HUES48 (cell line): ENCODE measurements around the gene FNDC3B.

ENCODE experiments used
- H3K27ac ChIP-seq: one replicate; pipeline ENCODE4 v1.7.0; 2013; ENCODE audit warnings: low read depth, low read length, inconsistent platforms
- H3K27me3 ChIP-seq: 2 replicates; pipeline ENCODE4 v1.6.1; 2013; ENCODE audit warnings: mild to moderate bottlenecking, low read length; ENCODE audit not compliant: control insufficient read depth, insufficient read depth
- H3K36me3 ChIP-seq: 2 replicates; pipeline ENCODE4 v1.6.1; 2013; ENCODE audit warnings: low read length; ENCODE audit not compliant: control insufficient read depth, insufficient read depth
- H3K4me1 ChIP-seq: 2 replicates; pipeline ENCODE4 v1.6.1; 2013; ENCODE audit warnings: mild to moderate bottlenecking, low read length; ENCODE audit not compliant: control insufficient read depth, insufficient read depth
- H3K4me3 ChIP-seq: 2 replicates; pipeline ENCODE4 v1.5.1; 2013; ENCODE audit warnings: mild to moderate bottlenecking, low read depth, low read length
- H3K9ac ChIP-seq: 2 replicates; pipeline ENCODE4 v1.6.1; 2013; ENCODE audit warnings: mild to moderate bottlenecking, low read depth, low read length, moderate library complexity
- H3K9me3 ChIP-seq: 2 replicates; pipeline ENCODE4 v1.6.1; 2013; ENCODE audit warnings: low read length; ENCODE audit not compliant: control insufficient read depth, insufficient read depth

The FNDC3B gene

GRCh38 chr3:172129850-172130716 is 90.7 kb downstream of the FNDC3B start:
- no peaks in the 10 kb centered on the region for H3K36me3 ChIP-seq
- H3K9me3 ChIP-seq: no peaks in the 10 kb centered on the region
- H3K4me3 ChIP-seq: no peak overlapping the region
- peaks cover 47% of the 10 kb centered on the region for H3K4me1 ChIP-seq
- no peaks in the 10 kb centered on the region for H3K27me3 ChIP-seq
- H3K27ac ChIP-seq: no peak overlapping the region
- H3K9ac ChIP-seq: no peak overlapping the region

DNA sequence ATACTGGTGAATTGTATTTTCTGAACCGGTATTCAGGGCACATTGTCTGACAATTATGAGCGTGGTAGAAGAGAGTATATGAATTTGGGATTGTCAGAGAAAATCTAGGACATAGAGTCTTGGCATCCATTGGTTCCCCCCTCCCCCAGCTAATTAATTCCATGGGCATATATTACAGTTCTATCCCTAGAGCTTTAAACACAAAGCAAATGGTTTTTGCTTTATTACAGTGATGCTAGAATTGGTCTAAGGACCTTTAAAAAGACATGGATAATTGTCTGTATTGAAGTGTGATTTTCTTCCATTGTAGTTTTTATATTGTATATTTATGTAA is 91.3 kb downstream of the FNDC3B start:
- Histone ChIP-seq H3K27me3 (no peaks in the 10 kb centered on the region), H3K36me3 (no peaks in the 10 kb centered on the region), H3K27ac (no peak overlapping the region), H3K4me1 (peaks cover 47% of the 10 kb centered on the region), H3K9me3 (no peaks in the 10 kb centered on the region), H3K9ac (no peak overlapping the region), H3K4me3 (no peak overlapping the region)

DNA sequence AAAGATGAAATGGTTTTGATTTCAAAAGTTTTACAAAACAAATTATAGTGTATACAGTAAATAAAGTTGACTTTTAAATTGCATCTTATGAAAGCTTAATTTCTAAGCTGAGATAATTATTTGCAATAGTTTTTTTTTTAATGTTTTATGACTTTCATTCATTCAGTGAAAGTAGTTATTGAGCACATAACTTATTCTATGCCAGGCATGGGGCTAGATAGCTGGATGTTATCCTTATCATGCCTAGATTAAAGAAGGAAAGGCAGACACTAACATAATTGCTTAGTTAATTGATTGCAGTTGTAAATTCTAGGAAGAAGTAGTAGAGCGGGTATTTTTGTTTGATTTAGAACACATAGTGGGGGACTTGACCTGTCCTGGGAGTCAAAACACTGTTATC is 92.4 kb downstream of the FNDC3B start:
- peaks cover 45% of the 10 kb centered on the region for H3K4me1 ChIP-seq
- H3K9me3 ChIP-seq: no peaks in the 10 kb centered on the region
- H3K9ac ChIP-seq: no peak overlapping the region
- no peak overlapping the region for H3K27ac ChIP-seq
- no peaks in the 10 kb centered on the region for H3K36me3 ChIP-seq
- H3K4me3 ChIP-seq: no peak overlapping the region
- H3K27me3 ChIP-seq: no peaks in the 10 kb centered on the region

DNA sequence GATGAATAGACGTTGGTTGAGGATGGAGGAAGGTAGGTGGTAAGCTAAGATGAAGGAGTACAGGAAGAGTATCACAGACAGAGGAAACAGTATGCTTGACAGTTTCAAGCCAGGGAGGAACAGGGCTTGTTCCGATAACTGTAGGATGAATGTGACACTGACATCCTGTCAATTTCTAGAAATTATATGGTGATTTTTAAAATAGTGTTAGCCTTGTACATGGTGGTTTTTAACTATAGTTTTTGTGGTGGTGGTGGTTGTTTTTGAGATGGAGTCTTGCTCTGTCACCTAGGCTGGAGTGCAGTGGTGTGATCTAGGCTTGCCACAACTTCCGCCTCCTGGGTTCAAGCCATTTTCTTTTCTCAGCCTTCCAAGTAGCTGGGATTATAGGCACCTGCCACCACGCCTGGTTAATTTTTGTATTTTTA is 92.8 kb downstream of the FNDC3B start:
- Histone ChIP-seq H3K4me1 (peaks cover 44% of the 10 kb centered on the region), H3K27ac (no peak overlapping the region), H3K27me3 (no peaks in the 10 kb centered on the region), H3K36me3 (no peaks in the 10 kb centered on the region), H3K9ac (no peak overlapping the region), H3K4me3 (no peak overlapping the region), H3K9me3 (no peaks in the 10 kb centered on the region)

- no peak overlapping the region for H3K9ac ChIP-seq
- no peaks in the 10 kb centered on the region for H3K36me3 ChIP-seq
- no peak overlapping the region for H3K4me3 ChIP-seq
- no peak overlapping the region for H3K27ac ChIP-seq
- no peaks in the 10 kb centered on the region for H3K27me3 ChIP-seq
- peaks cover 51% of the 10 kb centered on the region for H3K4me1 ChIP-seq
- no peaks in the 10 kb centered on the region for H3K9me3 ChIP-seq
Observed at GRCh38 chr3:172132721-172133311, 93.4 kb downstream of the FNDC3B start.

- Histone ChIP-seq H3K27me3 (no peaks in the 10 kb centered on the region), H3K9ac (no peak overlapping the region), H3K4me1 (peaks cover 61% of the 10 kb centered on the region), H3K4me3 (no peak overlapping the region), H3K27ac (no peak overlapping the region), H3K9me3 (no peaks in the 10 kb centered on the region), H3K36me3 (no peaks in the 10 kb centered on the region)
Observed at GRCh38 chr3:172133838-172134237, 94.5 kb downstream of the FNDC3B start.

DNA sequence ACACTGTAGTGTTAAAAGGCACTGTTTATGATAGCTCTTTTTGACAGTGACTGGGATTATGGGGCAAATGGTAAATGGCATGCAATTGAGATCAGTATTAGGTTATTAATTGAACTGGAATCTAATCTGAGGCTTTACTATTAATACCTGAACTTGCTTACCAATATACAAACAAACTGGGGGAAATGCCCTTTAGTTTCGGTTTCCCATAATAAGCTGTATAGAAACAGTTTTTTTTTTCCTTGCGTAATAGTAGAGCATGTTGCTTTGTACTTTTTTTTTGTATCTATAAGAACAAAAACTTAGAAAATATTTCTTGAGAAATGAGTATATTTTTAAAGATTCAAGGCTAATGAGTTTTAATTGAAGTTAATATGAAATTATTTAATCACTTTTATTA is 95.0 kb downstream of the FNDC3B start:
- no peak overlapping the region for H3K4me3 ChIP-seq
- no peaks in the 10 kb centered on the region for H3K36me3 ChIP-seq
- H3K9ac ChIP-seq: no peak overlapping the region
- H3K27me3 ChIP-seq: no peaks in the 10 kb centered on the region
- H3K9me3 ChIP-seq: no peaks in the 10 kb centered on the region
- peaks cover 66% of the 10 kb centered on the region for H3K4me1 ChIP-seq
- no peak overlapping the region for H3K27ac ChIP-seq

DNA sequence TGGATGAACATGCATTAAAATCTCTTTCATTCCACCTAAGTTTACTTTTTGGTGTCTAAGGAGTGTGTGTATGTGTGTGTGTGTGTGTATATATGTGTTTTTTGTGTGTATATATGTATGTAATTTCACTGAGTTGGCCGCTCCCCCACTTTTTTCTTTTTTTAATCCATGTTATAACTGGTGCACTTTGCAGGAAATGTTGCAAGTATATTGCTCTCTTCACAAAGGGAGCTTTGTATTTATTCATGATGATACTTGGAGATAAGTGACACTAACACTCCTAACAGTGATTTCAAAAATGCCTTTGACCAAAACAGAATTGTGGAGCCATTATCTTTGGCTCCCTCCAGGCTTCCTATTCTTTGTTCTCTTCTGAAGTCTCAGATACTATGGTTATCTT is 95.8 kb downstream of the FNDC3B start:
- Histone ChIP-seq H3K27me3 (no peaks in the 10 kb centered on the region), H3K9me3 (no peaks in the 10 kb centered on the region), H3K9ac (no peak overlapping the region), H3K4me1 (peaks cover 72% of the 10 kb centered on the region), H3K4me3 (no peak overlapping the region), H3K27ac (peak overlapping the region; percentile 86), H3K36me3 (no peaks in the 10 kb centered on the region)

DNA sequence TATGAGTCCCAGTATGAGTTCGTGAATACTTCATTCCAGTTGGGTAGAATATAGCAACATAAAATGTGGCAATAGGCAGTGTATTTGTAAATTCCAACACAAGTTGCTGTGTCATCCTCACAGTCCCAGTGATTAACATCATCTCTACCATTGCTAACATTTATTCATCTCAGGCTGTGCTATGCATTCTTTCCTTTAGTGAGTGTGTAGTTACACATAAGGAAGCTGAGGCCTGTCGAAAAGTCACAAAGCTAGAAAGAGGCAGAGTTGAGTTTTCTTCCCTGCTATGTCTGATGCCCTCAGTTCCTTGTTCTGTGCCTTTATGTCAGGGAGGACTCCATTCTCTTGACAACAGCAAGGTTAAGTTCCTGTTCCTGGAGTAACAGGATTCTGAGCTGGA is 96.4 kb downstream of the FNDC3B start:
- H3K36me3 ChIP-seq: no peaks in the 10 kb centered on the region
- peak overlapping the region; percentile 86 for H3K27ac ChIP-seq
- no peak overlapping the region for H3K9ac ChIP-seq
- no peaks in the 10 kb centered on the region for H3K27me3 ChIP-seq
- no peak overlapping the region for H3K4me3 ChIP-seq
- H3K9me3 ChIP-seq: no peaks in the 10 kb centered on the region
- peaks cover 72% of the 10 kb centered on the region for H3K4me1 ChIP-seq

GRCh38 chr3:172136330-172136729 is 97.0 kb downstream of the FNDC3B start:
- no peaks in the 10 kb centered on the region for H3K36me3 ChIP-seq
- H3K4me3 ChIP-seq: no peak overlapping the region
- peak overlapping the region; percentile 86 for H3K27ac ChIP-seq
- H3K9me3 ChIP-seq: no peaks in the 10 kb centered on the region
- H3K27me3 ChIP-seq: no peaks in the 10 kb centered on the region
- no peak overlapping the region for H3K9ac ChIP-seq
- peaks cover 77% of the 10 kb centered on the region for H3K4me1 ChIP-seq

DNA sequence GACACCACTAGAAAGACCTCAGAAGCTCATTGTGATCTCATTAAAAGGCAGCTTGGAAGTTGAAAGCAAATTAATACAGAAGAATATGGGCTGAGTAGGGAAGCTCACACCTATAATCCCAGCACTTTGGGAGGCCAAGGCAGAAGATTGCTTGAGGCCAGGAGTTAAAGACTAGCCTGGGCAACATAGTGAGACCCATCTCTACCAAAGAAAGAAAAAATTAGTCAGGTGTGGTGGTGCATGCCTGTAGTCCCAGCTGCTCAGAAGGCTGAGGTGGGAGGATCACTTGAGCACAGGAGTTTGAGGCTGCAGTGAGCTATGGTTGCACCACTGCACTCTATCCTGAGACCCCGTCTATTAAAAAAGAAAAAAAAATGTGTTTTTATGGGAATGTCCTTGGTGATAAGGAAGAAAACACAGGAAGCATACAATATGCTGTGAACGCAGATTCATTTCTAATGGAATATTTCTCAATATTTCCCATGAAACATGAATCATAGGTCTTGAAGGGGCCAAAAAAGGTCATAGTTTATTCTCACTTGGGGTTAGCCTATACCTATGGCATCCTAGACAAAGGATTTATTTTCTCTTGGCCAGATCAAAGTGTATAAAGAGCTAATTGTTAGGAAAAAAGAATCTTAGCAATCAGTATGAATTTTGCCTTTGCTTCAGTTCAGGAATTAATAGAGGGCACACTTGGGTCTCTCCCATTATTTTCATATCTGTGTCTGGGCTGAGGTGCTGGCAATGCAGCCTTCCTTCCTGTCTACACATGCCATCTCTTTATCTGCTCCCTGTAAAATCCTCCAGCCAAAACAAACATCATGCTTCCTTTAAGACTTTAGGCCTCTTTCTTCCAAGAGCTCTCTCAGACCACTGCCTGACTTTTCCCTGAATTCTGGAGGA is 98.2 kb downstream of the FNDC3B start:
- Histone ChIP-seq H3K27ac (peak overlapping the region; percentile 90), H3K36me3 (no peaks in the 10 kb centered on the region), H3K9ac (no peak overlapping the region), H3K27me3 (no peaks in the 10 kb centered on the region), H3K4me3 (no peak overlapping the region), H3K4me1 (peaks cover 82% of the 10 kb centered on the region), H3K9me3 (no peaks in the 10 kb centered on the region)
